GM12801 (cell line): ENCODE results near the gene VTI1A.

Source experiments
- TF ChIP-seq, protein P1 (sequence below): IDR thresholded peaks from one replicate; pipeline ENCODE4 v1.5.1; 2011; ENCODE audit warnings: control low read depth; ENCODE audit not compliant: insufficient read length; ENCODE audit errors: extremely low read depth

Gene VTI1A

DNA sequence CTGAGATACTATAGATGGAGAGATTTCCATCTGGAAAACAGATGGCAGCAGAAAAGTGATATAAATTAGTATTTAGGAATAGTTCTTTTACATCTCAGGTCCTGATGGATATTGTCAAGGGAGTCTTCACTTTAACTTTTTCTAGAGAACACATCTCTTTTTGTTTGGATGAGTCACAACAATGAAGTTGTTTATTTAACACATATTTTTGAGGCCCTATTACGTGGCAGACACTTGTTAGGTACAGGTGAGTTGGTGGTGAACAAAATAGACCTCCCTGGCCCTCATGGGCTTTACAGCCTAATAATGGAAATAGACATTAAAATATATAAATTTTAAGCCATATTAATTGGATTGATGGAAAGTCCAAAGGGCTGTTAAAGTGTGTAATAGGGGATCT is 168.3 kb downstream of the VTI1A start:
- TF ChIP-seq, protein P1, sequence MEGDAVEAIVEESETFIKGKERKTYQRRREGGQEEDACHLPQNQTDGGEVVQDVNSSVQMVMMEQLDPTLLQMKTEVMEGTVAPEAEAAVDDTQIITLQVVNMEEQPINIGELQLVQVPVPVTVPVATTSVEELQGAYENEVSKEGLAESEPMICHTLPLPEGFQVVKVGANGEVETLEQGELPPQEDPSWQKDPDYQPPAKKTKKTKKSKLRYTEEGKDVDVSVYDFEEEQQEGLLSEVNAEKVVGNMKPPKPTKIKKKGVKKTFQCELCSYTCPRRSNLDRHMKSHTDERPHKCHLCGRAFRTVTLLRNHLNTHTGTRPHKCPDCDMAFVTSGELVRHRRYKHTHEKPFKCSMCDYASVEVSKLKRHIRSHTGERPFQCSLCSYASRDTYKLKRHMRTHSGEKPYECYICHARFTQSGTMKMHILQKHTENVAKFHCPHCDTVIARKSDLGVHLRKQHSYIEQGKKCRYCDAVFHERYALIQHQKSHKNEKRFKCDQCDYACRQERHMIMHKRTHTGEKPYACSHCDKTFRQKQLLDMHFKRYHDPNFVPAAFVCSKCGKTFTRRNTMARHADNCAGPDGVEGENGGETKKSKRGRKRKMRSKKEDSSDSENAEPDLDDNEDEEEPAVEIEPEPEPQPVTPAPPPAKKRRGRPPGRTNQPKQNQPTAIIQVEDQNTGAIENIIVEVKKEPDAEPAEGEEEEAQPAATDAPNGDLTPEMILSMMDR: no peak

DNA sequence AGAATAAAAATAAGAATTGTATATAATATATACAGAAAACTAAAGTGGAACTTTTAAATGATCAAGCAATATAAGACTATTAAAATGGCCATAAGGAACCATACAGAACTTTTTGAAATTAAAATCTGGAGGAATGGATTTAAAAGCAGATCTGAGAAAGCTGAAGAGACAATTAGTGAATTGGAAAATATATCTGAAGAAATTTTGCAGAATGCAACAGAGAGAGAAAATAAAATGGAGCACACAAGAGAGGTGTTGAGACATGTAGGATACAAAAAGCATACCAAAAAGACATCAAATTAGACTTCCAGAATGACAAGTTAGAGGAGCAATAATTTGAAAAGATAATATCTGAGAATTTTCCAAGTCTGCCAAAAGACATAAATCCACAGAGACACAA is 169.6 kb downstream of the VTI1A start:
- TF ChIP-seq, protein P1: no peak

DNA sequence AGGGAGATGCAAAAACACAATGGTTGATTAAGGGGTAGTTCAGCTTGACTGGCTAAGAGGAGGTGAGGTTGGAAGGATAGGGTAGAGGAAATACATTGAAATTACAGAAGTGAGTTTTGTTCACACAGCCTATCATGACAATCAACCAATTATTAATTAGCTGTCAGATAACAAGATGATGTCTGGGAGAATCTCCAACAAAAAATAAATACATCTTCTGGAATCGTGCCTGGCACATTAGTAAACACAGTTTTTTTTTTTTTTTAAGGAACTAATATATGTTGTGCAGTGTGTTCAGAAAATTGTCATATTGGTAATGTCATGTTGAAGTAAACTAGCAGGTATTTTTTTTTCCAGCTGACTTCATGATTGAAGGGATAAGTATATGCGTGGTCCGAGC is 171.8 kb downstream of the VTI1A start:
- TF ChIP-seq, protein P1: no peak

DNA sequence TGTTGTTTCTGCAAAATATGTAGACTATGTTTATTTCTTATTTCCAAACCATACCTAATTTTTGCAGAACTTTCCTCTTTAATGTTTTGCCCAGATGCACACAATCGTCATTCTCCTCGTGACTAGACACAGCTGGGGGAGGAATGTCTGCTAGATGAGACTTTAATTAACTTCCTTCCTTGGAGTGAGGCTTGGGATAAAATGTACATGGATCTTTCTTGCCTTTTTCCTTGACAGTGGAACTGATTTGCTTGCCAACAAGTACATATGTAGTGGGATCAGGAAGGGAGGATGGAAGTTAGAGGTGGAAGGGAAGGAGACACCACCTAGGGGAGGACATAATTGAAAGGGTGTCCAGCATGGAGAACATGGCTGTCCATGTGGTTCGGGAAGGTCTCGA is 172.5 kb downstream of the VTI1A start:
- TF ChIP-seq, protein P1: no peak

DNA sequence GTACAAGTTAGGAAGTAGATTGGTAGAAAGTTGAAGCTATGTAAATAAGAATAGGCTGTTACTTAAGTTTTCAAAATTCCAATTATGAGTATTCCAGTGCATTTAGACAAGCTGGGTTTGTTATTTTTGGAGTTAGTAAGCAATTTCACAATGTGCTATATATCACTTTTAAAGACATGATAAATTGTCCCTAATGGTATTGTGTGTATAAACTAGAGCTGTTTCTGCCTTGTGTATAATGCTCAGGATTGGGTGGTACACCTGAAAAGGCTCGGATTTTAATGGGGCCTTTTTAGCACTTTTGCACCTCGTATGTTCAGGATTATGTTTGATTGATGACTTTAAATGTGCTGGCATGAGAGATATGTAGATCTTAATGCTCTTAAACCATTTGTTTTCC is 175.8 kb downstream of the VTI1A start:
- TF ChIP-seq, protein P1: no peak

DNA sequence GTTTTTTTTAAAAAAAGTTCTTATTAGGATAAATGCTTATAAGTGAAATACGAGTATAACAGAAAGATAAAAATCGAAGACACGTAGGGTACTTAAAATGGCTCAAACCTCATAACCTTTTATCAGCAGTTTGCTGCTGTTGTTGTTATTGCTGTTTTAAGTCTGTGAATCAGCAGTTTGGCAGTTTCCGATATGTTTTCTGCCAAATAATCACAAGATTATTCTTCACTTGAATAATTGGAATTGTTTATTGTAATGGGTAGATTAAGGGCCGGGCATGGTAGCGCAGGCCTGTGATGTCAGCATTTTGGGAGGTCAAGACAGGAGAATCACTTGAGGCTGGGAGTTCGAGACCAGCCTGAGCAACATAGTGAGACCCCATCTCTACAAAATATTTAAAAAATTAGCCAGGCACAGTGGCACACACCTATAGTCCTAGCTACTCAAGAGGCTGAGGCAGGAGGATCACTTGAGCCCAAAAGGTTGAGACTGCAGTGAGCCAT is 177.6 kb downstream of the VTI1A start:
- TF ChIP-seq, protein P1: no peak

DNA sequence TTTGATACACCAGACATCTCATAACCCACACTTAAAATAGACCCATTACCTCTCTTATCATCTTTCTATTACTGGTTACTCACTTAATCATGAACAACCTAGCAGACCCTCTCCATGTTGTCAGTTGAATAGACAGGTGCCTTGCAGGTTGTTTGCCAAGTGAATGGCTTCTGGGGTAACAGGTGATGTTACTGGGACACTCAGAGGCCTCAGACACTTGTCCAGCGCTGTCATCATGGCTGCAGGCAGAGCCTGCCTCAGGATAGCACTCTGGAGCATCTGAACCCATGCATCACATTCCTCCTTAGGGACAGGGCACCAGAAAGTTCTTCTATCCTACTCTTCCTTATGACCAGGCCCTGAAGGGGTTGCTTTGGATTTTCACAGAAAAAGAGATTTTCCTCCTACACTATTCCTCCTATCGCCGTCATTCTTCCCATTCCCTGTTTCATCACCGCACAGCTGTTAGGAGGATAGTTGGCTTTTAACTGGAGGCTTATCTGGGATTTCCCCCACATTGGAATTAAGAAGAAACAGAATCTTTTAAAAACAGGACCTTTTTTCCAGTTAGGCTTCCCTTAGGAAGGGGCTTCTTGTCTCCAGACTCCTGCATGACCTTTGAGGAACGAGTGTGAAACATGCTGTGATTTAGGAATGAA is 182.1 kb downstream of the VTI1A start:
- TF ChIP-seq, protein P1: no peak
